ENCODE results near the gene PRMT9. TPM values are rescaled to one million over a fixed set of nuclear protein-coding genes. Genes with fewer than 3 reads are reported as not detected.

Gene PRMT9
- 1 to 10 TPM; 4.9 to 6.4 TPM for total RNA-seq

GRCh38 chr4:147683717-147684700 lies at the start of gene PRMT9:
Gene PRMT9, minus strand, starts transcription at chr4:147684163. Its CDS starts 176 bp downstream, at chr4:147683987.
- H3K9me3 ChIP-seq = no peaks in the 10 kb centered on the region
- peak within 1 kb of the TSS; percentile 59 to 89 for H3K9ac ChIP-seq (ENCODE audit: low read depth in 2 of 2, low read length in 2 of 2)
- H3K36me3 ChIP-seq = no peaks in the 10 kb centered on the region
- intact Hi-C loops (cut with DNase I) = no loop called here
- H3K4me3 ChIP-seq = peak within 1 kb of the TSS; percentile 71
- peak; percentile 92 for DNase-seq
- H3K27ac ChIP-seq = peak within 1 kb of the TSS; percentile 88
- TF ChIP-seq CTCF (IDR thresholded peaks at IDR 0.05) = no peak
- H3K4me1 ChIP-seq = no peaks in the 10 kb centered on the region
- no peaks in the 10 kb centered on the region for H3K27me3 ChIP-seq

DNA sequence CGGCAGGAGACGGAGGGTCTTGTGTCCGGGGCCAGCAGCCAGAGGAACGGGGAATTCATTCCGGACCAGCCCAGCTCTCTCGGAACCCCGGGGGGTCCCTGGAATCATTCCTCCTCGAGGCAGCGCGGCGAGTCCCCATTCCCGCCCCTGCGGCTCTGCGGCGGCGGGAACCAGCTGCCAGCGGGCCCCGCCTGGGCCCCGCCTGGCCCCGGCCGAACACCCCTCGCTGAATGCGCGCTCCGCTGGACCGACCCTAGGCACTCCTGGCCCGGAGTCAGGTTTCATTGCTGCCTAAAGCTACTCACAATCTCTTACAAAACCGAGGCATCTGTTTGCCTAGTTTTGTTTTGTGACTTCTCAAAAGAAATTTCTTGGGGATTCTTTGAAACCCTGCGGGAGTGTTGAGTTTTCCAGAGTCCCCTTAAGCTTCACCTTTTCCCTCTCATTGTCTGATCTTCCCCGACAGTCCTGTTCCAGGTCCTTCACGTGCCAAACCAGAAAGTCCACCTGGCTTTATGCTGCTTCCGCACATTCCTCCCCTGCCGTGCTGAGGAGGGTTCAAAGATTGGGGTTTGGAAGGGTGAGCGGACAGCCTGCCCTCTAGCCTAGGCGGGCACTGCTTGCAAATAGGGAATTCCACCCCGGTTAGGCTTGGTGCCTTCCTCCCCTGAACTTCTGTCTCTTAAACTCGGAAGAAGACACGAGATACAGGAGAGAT lies 48.7 kb upstream of the PRMT9 start:
- H3K27ac ChIP-seq = peak overlapping the region; percentile 75
- H3K27me3 ChIP-seq = no peaks in the 10 kb centered on the region
- H3K9me3 ChIP-seq = no peaks in the 10 kb centered on the region
- H3K36me3 ChIP-seq = no peaks in the 10 kb centered on the region
- H3K9ac ChIP-seq (ENCODE audit: low read depth in 2 of 2, low read length in 2 of 2) = peak overlapping the region; percentile 60 to 85
- H3K4me3 ChIP-seq = peak overlapping the region; percentile 73
- TF ChIP-seq CTCF (IDR thresholded peaks at IDR 0.05) = no peak
- peaks cover 6% of the 10 kb centered on the region for H3K4me1 ChIP-seq
- intact Hi-C loops (cut with DNase I) = no loop called here
- DNase-seq = peak; percentile 33

- intact Hi-C loops (cut with DNase I) = no loop called here
- peak within 1 kb of the TSS; percentile 60 to 85 for H3K9ac ChIP-seq (ENCODE audit: low read depth in 2 of 2, low read length in 2 of 2)
- H3K36me3 ChIP-seq = no peaks in the 10 kb centered on the region
Measured at GRCh38 chr4:147731580-147732517, 47.9 kb upstream of the PRMT9 start, which contains the start of gene ARHGAP10. Gene ARHGAP10, plus strand, starts transcription at chr4:147732088. Its CDS starts 214 bp downstream, at chr4:147732302.

DNA sequence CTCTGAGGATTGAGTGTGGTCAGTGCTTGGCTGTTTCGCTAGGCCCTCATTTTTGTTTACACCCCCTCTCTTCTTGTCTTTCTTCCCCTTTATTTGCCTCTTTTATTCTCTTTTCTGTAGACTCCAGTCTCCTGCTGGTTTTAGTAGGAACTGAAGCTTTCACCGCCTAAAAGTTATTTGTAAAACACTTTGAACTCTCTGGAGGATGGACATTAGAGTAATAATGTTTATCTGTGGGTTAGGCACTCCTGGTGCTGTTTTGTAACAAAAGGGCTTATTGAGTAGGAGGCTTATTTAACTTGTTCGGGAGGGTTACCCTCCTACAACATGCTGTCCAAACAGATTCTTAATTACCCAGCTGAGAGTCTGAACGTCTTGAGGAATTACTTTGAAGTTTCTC lies 46.4 kb upstream of the PRMT9 start:
- H3K27ac ChIP-seq = no peak overlapping the region
- intact Hi-C loops (cut with DNase I) = no loop called here
- no peak for DNase-seq
- H3K4me3 ChIP-seq = no peak overlapping the region
- H3K4me1 ChIP-seq = peaks cover 6% of the 10 kb centered on the region
- TF ChIP-seq CTCF (IDR thresholded peaks at IDR 0.05) = no peak
- no peak overlapping the region for H3K9ac ChIP-seq (ENCODE audit: low read depth in 2 of 2, low read length in 2 of 2)
- H3K36me3 ChIP-seq = no peaks in the 10 kb centered on the region
- H3K27me3 ChIP-seq = no peaks in the 10 kb centered on the region
- H3K9me3 ChIP-seq = no peaks in the 10 kb centered on the region

More at GRCh38 chr4:147731580-147732517, 47.9 kb upstream of the PRMT9 start, which contains the start of gene ARHGAP10:
- H3K27ac ChIP-seq = peak within 1 kb of the TSS; percentile 75
- no peak for TF ChIP-seq CTCF (IDR thresholded peaks at IDR 0.05)
- DNase-seq = peak; percentile 65
- H3K4me1 ChIP-seq = peaks cover 6% of the 10 kb centered on the region
- no peaks in the 10 kb centered on the region for H3K27me3 ChIP-seq
- peak within 1 kb of the TSS; percentile 73 for H3K4me3 ChIP-seq
- no peaks in the 10 kb centered on the region for H3K9me3 ChIP-seq
